ENCODE measurements around the gene NSUN4. TPM values are rescaled to one million over a fixed set of nuclear protein-coding genes. Genes with fewer than 3 reads are reported as not detected.
"Not testable (repeated sequence)": the region's sequence is repeated elsewhere in the genome, so short reads cannot be mapped to it uniquely, and the experiment has no call there.

NSUN4 gene
- total RNA-seq, 1 experiment from 2014 or later, result 30.7 TPM

- CTCF ChIA-PET; H3K4me1 ChIP-seq (ENCODE audit: insufficient read depth, low read length, poor library complexity, severe bottlenecking); intact Hi-C loops (cut with micrococcal nuclease; ENCODE audit: unreplicated experiment): not testable (repeated sequence)
Measured at GRCh38 chr1:46325285-46326076, 15.1 kb upstream of the NSUN4 start.

GRCh38 chr1:46328182-46328581 is 12.4 kb upstream of the NSUN4 start:
- DNase-seq (ENCODE audit: low spot score); H3K4me3 ChIP-seq (ENCODE audit: low read depth, low read length, poor library complexity, severe bottlenecking): not testable (repeated sequence)

More at GRCh38 chr1:46325285-46326076, 15.1 kb upstream of the NSUN4 start:
- POLR2A ChIA-PET (ENCODE audit: low non-redundant PET); H3K9me3 ChIP-seq (ENCODE audit: low read depth, low read length, poor library complexity, severe bottlenecking); BruUV-seq (replicated peaks); H3K4me3 ChIP-seq (ENCODE audit: low read depth, low read length, poor library complexity, severe bottlenecking); DNase-seq (ENCODE audit: low spot score); H3K27ac ChIP-seq (ENCODE audit: low read depth, low read length, poor library complexity, severe bottlenecking); H3K27me3 ChIP-seq (replicated peaks; ENCODE audit: insufficient read depth, low read depth, low read length, poor library complexity); H3K36me3 ChIP-seq (ENCODE audit: insufficient read depth, low read length, poor library complexity, severe bottlenecking): not testable (repeated sequence)

DNA sequence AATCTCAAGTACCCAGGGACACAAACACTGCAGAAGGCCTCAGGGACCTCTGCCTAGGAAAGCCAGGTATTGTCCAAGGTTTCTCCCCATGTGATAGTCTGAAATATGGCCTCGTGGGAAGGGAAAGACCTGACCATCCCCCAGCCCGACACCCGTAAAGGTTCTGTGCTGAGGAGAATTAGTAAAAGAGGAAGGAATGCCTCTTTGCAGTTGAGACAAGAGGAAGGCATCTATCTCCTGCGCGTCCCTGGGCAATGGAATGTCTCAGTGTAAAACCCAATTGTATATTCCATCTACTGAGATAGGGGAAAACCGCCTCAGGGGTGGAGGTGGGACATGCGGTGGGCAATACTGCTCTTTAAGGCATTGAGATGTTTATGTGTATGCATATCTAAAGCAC is 10.8 kb upstream of the NSUN4 start:
- H3K27me3 ChIP-seq (replicated peaks; ENCODE audit: insufficient read depth, low read depth, low read length, poor library complexity); CTCF ChIA-PET; intact Hi-C loops (cut with micrococcal nuclease; ENCODE audit: unreplicated experiment): not testable (repeated sequence)

More at GRCh38 chr1:46328182-46328581, 12.4 kb upstream of the NSUN4 start:
- intact Hi-C loops (cut with micrococcal nuclease; ENCODE audit: unreplicated experiment); BruUV-seq (replicated peaks); H3K27me3 ChIP-seq (replicated peaks; ENCODE audit: insufficient read depth, low read depth, low read length, poor library complexity); H3K27ac ChIP-seq (ENCODE audit: low read depth, low read length, poor library complexity, severe bottlenecking); H3K4me1 ChIP-seq (ENCODE audit: insufficient read depth, low read length, poor library complexity, severe bottlenecking); H3K36me3 ChIP-seq (ENCODE audit: insufficient read depth, low read length, poor library complexity, severe bottlenecking); H3K9me3 ChIP-seq (ENCODE audit: low read depth, low read length, poor library complexity, severe bottlenecking): not testable (repeated sequence)
- POLR2A ChIA-PET (ENCODE audit: low non-redundant PET), result interaction anchor here (0.6 kb wide), 1 partner anchor 1406 kb away, joined by 4 read pairs; no protein-coding TSS in a partner anchor
- CTCF ChIA-PET, result interaction anchor here (0.6 kb wide), 1 partner anchor 1010 kb away, joined by 4 read pairs; no protein-coding TSS in a partner anchor

DNA sequence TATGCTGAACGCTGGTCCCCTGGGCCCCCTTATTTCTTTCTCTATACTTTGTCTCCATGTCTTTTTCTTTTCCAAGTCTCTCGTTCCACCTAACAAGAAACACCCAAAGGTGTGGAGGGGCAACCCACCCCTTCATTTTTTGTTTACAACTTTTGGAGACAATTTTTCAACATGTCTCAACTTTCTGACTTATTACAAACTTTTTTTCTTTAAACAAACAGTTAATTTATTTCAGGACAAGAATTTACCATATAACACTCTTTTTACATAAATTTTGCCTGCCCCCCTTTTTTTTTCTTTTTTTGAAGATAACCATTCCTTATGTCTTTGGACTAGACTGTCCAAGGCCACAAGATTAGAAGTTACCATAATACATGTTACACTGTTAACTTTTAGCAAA is 10.2 kb upstream of the NSUN4 start:
- H3K27ac ChIP-seq (ENCODE audit: low read depth, low read length, poor library complexity, severe bottlenecking); H3K27me3 ChIP-seq (replicated peaks; ENCODE audit: insufficient read depth, low read depth, low read length, poor library complexity); intact Hi-C loops (cut with micrococcal nuclease; ENCODE audit: unreplicated experiment); H3K9me3 ChIP-seq (ENCODE audit: low read depth, low read length, poor library complexity, severe bottlenecking); DNase-seq (ENCODE audit: low spot score); H3K4me1 ChIP-seq (ENCODE audit: insufficient read depth, low read length, poor library complexity, severe bottlenecking); H3K36me3 ChIP-seq (ENCODE audit: insufficient read depth, low read length, poor library complexity, severe bottlenecking); H3K4me3 ChIP-seq (ENCODE audit: low read depth, low read length, poor library complexity, severe bottlenecking); POLR2A ChIA-PET (ENCODE audit: low non-redundant PET); CTCF ChIA-PET; BruUV-seq (replicated peaks): not testable (repeated sequence)

More for the DNA sequence above, 10.8 kb upstream of the NSUN4 start:
- H3K9me3 ChIP-seq (ENCODE audit: low read depth, low read length, poor library complexity, severe bottlenecking); POLR2A ChIA-PET (ENCODE audit: low non-redundant PET); BruUV-seq (replicated peaks); H3K4me3 ChIP-seq (ENCODE audit: low read depth, low read length, poor library complexity, severe bottlenecking); H3K4me1 ChIP-seq (ENCODE audit: insufficient read depth, low read length, poor library complexity, severe bottlenecking); H3K27ac ChIP-seq (ENCODE audit: low read depth, low read length, poor library complexity, severe bottlenecking); DNase-seq (ENCODE audit: low spot score); H3K36me3 ChIP-seq (ENCODE audit: insufficient read depth, low read length, poor library complexity, severe bottlenecking): not testable (repeated sequence)

- H3K36me3 ChIP-seq (ENCODE audit: insufficient read depth, low read length, poor library complexity, severe bottlenecking); H3K4me1 ChIP-seq (ENCODE audit: insufficient read depth, low read length, poor library complexity, severe bottlenecking); CTCF ChIA-PET; H3K9me3 ChIP-seq (ENCODE audit: low read depth, low read length, poor library complexity, severe bottlenecking); intact Hi-C loops (cut with micrococcal nuclease; ENCODE audit: unreplicated experiment); H3K27ac ChIP-seq (ENCODE audit: low read depth, low read length, poor library complexity, severe bottlenecking); POLR2A ChIA-PET (ENCODE audit: low non-redundant PET); DNase-seq (ENCODE audit: low spot score); H3K27me3 ChIP-seq (replicated peaks; ENCODE audit: insufficient read depth, low read depth, low read length, poor library complexity); BruUV-seq (replicated peaks); H3K4me3 ChIP-seq (ENCODE audit: low read depth, low read length, poor library complexity, severe bottlenecking): not testable (repeated sequence)
Measured at GRCh38 chr1:46331786-46332540, 8.6 kb upstream of the NSUN4 start.

All from A673 (cell line).